Measurements from ENCODE around the gene CSTPP1.

GRCh38 chr11:46969379-46969778, 32.8 kb downstream of the CSTPP1 start:
- TF ChIP-seq MYC (IDR thresholded peaks at IDR 0.05; ENCODE audit: low read depth, low read length) (no peak), CTCF (IDR thresholded peaks at IDR 0.05; ENCODE audit: extremely low read depth in 1 of 2, insufficient read depth in 1 of 2, low read depth in 1 of 2, low read length in 2 of 2) (no peak), GATA2 (IDR thresholded peaks at IDR 0.05; ENCODE audit: insufficient read depth, insufficient read length, low read depth, low read length) (no peak), FOS (IDR thresholded peaks at IDR 0.05; ENCODE audit: borderline replicate concordance, insufficient read depth, low read length) (no peak), EZH2 (IDR thresholded peaks at IDR 0.05; ENCODE audit: borderline replicate concordance, low read depth, low read length, severe bottlenecking) (no peak), POLR2AphosphoS5 (IDR thresholded peaks at IDR 0.05; ENCODE audit: insufficient read depth, low read depth, low read length) (no peak)

Measured in endothelial cell of umbilical vein (primary cell).